GM21737 (cell line): ENCODE measurements around the gene TRMT10A.
"Not testable (repeated sequence)": the region's sequence is repeated elsewhere in the genome, so short reads cannot be mapped to it uniquely, and the experiment has no call there.

Source experiments
- ATAC-seq: cut with Tn5 transposase; IDR thresholded peaks from one replicate; pipeline ENCODE4 v1.9.1; 2021; ENCODE audit warnings: mild to moderate bottlenecking, moderate library complexity; ENCODE audit not compliant: unreplicated experiment

Gene TRMT10A

DNA sequence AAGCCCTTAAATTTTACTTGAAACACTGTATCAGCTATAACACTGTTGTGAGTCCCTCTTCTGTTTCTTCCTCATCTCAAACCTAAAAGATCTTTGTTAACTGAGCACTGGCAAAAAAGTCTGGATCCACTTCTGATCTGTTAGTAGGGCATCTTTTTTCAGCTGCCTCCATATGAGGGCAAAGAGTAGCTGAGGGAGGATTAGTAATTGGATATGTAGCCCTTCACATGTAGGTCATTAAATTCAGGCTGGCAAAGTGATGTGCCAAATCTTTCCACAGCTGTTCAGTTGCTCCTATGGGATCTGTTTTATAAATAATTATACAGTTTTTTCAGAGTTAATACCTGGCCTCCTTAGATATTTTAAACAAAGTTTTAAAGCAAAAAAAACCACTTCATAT lies 1.1 kb upstream of the TRMT10A start:
- no peak for ATAC-seq

GRCh38 chr4:99552872-99553271 lies 11.0 kb downstream of the TRMT10A start:
- ATAC-seq = no peak

- no peak for ATAC-seq
Observed at GRCh38 chr4:99540277-99540939, 23.4 kb downstream of the TRMT10A start.

DNA sequence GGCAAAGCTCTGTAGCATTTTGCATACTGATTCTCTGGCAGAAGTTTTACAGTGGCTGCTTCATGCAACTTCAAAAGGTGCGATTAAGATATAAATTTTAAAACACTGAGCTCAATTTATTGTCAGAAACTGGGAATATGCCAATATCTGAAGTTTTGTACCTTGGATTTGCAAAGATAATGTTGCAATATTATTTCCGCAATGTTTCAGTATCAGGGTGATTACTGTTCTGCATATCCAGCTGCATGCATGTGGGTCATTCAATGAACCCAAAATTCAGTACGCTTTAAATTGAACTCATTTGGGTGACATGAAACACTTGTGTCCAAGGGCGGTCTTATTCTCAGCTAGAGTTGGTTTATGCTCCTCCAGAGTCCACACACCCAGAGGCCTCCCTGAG lies 26.2 kb downstream of the TRMT10A start:
- no peak for ATAC-seq

- ATAC-seq = no peak
Observed at GRCh38 chr4:99536848-99537247, 27.0 kb downstream of the TRMT10A start.

DNA sequence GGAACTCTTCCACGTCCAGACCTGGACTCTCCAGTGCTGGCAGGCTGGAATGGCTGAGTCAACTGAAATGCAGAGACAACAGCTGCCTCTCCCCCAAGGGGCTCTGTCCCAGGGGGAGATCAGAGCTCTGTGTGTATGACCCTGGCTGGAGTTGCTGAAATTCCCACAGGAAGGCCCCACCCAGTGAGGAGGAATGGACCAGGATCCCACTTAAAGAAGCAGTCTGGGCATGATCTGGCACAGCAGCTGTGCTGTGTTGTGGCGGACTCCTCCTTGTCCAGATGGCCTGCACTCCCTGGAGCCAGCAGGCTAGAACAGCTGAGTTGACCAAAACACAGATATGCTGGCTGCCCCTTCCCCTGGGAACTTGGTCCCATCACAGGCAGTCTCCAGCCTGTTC lies 27.6 kb downstream of the TRMT10A start:
- no peak for ATAC-seq

- not testable (repeated sequence) for ATAC-seq
Observed at GRCh38 chr4:99534699-99535098, 29.1 kb downstream of the TRMT10A start.

DNA sequence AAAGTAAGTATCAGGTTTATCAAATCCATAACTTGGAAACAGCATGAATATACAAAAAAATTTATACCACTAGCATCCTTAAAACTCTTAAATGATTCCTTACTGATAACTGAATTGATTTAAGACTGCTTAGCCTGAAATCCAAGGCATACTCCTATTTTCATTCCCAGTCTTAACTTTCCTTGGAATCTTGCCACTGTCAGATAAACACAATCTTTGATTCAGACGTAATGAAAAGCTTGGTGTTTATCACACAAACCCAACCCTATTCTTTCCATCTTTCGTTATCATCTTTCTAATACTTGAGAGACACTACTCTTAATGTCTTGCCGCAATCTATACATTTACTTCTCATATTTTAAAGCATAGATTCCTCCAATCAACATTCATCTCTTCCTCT lies 33.9 kb downstream of the TRMT10A start:
- no peak for ATAC-seq

DNA sequence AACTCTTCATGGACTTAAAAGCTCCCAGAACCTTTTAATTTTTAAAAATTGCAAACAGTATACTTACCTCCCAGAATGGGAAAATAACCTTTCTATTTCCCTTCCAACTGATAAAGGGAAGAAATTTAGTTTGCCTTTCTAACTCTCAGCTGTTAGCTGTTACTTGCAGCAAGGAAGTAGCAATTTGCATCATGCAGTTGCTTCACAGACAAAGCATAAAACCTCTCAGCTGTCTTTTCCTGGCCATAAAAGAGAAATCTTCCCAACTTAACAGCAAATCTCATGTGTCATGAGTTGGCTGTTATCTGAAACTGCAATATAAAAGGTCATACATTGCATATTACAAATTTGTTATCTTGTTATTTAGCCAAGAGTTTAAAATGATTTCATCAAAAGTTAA lies 34.6 kb downstream of the TRMT10A start:
- ATAC-seq = no peak

GRCh38 chr4:99518601-99519295 lies 45.1 kb downstream of the TRMT10A start:
- no peak for ATAC-seq

DNA sequence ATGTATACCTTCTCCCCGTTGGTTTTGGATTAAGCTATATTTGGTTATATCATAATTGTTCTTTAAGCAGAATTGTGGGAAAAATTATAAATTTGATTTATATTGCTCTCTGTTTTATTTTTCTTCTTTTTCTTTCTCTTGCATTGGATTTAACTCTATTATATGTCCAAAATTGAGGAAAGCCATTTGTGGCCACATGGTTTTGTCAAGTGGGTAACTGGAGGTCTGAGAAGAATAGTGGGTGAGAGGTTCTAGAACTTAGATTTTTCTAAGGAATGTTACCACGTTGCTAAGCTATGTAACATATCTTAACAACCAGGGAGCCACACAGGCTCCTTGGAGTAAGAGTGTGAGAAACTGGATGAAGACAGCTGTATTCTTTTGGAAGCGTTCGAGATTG lies 53.1 kb downstream of the TRMT10A start, which contains the start of gene C4orf17:
TSS of gene C4orf17 (plus strand) at position 301 of the 400 bp plus-strand sequence. CDS start 2,061 bp downstream, outside the sequence.
- ATAC-seq = no peak

DNA sequence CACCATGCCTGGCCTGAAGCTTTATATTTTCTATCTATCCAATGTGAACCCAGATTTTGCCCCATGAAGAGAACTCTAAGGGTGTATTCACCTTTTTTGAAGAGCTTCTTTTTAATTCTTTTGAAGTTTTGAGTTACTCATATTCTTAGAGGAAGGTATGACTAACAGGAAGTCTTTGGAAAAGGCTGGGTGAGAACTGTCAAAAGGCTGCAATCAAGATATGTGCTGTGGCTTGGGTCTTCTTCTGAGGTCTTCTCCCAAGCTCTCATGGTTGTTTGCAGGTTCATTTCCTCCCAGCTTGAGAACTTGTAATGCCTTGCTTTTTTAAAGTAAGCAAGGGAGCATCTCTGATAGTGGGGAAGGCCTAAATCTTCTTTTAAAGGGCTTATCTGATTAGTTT lies 56.1 kb downstream of the TRMT10A start:
- no peak for ATAC-seq

GRCh38 chr4:99507349-99507748 lies 56.5 kb downstream of the TRMT10A start:
- no peak for ATAC-seq

GRCh38 chr4:99506781-99507180 lies 57.1 kb downstream of the TRMT10A start:
- no peak for ATAC-seq

DNA sequence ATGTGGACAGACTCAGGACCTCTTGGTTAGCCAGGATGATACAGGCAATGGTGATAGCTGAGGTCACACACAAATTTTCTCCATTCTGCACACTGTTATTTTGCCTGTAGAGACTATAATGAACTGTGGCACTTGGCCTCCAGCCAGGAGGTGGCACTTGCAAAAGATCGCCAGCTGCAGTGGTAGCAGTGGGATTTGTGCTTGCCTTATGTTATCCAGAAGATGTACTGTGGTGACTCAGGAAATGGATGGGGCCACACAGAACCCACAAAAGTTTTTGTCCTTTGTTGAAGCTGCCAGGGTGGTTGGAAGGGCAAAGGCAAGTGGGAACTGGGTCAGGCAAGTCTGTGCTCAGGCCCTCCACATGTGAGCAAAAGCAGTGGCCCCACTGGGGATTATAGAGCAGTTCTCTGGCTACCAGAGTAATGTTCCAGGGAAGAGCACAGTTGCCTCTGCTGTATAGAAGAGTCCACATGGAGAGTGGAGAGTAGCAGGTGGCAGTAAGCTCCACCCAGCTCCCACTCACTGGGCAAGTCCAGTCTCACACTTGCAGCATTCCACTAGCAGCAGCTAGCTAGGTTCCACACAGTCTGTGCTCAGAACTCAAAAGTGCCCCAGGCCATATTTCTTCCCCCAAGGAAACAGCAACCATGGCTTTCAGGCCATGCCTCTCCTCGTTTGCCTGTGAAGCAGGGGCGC lies 58.9 kb downstream of the TRMT10A start:
- ATAC-seq = no peak
